Activated gamma-delta T cell treated with anti-CD3 and anti-CD28 coated beads, Interleukin-2, amount 50 U/mL, for 16 hours (primary cell): ENCODE data around the gene PDK2.
A peak's percentile ranks its signal among the peaks of the same experiment; 100 is the strongest.

ENCODE experiments used
- DNase-seq: peaks from one replicate; pipeline ENCODE4 v3.0.0-alpha.2; 2020; ENCODE audit warnings: low read depth

The PDK2 gene

DNA sequence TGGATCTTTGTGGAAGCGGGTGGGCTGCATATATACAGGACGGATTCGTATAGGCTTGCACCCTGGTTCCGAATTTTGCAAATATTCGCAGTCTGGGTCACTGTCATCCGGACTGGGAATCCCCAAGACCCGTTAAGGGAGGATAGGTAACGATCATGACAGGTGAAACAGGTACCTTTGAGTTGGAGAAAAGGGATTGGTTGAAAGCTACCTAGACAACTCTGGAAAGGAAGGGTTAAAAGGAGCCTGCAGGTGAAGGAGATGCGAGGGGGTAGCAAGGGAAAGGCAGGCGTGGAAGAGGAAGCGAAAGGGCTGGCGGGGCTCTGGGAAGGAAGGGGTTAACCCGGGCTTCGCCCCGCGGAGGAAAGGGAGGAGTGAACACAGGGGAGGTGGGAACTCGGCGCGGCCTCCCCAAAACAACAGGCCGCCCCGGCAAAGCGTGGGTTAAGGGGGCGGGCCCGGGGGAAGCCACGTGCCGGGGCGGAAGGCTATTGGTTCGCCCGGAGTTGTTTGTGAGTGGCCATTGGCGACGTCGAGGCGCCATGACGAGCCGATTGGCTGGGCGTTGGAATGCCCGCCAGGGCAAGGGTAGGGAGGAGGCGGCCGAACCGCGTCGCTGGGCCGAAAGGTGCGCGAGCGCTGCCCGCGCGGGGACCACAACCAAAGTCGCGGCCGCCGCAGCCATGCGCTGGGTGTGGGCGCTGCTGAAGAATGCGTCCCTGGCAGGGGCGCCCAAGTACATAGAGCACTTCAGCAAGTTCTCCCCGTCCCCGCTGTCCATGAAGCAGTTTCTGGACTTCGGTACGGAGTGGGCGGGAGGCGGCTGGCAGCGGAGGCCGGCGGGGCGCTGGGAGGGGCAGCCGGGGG, at the start of gene PDK2:
Gene PDK2, plus strand, starts transcription at position 599 of the 867 bp plus-strand sequence. Its CDS starts 85 bp downstream, at position 684.
- DNase-seq = peak; percentile 95

DNA sequence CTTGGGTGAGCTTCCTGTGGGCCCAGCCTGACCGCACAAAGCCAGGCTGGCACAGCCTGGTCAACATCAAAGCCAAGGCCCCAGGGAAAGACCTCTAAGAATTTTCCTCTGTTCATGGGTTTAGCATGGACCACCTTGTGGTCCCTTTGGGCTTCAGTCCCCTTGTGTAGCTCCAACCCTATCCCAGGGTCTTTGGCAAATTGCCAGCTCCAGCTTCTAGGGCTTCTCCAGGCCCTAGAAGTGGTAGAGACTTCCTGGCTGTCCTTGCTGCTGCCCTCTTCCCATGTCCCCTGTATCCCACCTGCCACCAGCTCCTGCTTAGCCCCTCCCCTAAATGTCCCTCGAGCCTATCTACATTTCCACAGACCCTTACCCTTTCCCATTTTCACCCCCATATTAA, 49.0 kb upstream of the PDK2 start:
- DNase-seq = no peak

DNA sequence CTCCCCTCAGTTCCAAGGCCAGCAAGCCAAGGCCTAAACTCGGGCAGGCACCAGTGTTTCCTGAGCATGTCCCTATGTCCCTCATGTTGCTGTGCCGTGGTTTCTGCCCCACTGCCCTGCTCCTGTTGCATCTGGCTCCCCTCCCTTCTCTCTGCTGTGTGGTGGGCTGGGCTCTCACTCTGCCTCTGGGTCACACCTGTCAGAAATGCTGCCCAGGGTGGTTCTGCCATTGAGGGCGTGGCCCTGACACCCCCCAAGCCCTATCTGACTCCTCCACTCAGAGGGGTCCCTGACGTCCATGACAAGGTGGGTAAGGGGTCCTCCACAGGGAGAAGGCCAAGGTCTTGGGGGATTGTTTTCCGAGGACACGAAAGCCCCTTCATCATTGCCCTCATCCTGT, 48.5 kb upstream of the PDK2 start:
- DNase-seq = no peak

DNA sequence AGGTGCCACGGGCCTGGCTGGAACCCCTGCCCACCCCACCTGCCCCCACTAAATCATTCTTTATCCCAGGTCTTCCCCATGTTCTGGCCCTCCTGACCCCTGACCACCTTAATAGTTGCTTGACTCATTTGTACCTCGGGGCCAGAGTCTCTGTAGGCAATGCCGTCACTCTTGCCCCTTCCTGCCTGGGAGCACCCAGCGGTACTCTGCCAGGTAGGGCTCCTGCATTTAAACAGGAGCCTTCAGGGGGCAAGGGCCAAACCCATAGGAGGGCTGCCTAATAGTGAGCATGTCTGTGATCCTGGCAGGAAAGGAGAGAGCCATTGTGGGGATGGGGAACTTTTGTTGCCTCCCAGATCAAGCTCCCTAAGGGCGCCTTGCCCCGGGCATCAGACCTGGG, 48.1 kb upstream of the PDK2 start:
- DNase-seq = no peak

DNA sequence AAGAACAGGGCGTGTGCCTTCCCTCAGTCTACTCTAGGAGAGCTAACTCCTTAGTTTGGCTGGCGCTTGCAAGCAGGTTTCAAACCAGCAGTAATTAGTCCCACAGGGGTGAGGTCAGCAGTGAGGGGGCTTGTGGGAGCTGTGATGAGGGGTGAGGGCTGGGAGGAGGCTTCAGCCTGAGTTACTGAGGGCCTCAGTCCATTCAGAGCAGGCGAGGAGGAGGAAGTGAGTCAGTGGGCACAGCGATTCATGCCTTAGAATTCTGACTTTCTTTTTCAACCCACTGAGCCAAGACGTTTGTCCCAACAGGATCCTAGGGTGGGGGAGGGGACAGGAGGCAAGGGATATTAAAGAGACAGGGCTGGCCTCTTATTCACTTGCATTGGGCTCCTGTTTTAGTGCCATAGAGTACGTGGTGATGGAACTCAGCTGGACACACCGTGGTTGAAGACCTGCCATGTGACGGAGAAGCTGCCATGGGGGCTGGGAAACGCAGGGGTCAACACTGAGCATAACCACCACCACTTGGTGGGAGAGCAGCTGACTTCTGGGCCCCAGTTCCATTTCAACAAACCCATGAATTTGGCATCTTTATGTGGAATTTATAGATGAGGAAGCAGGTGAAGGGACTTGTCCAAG, 47.5 kb upstream of the PDK2 start:
- no peak for DNase-seq

DNA sequence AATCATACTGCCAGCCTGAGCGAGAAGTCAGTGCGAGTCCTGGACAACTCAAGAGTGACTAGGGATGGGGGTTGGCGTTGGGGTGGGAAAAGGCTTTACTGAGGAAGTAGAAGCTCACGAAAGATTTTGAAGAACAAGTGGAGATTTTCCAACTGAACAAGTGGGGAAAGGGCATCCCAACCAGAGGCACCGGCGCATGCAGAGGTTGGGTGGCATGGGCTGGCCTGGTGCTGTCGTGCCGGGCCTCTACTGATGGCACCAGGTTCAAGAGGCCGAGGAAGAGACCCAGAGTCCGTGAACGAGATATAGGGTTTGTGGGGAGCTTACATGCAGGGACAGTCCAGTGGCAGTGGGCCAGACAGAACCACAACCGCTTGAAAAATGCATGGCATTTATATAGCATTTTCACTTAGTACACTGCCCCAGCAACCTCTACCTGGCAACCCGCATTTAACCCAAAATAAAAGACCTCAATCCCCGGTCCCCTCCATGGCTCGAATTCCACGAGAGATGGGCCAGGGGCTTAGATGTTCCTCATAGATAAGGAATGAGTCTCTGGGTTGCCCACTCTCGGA, 46.9 kb upstream of the PDK2 start:
- no peak for DNase-seq

DNA sequence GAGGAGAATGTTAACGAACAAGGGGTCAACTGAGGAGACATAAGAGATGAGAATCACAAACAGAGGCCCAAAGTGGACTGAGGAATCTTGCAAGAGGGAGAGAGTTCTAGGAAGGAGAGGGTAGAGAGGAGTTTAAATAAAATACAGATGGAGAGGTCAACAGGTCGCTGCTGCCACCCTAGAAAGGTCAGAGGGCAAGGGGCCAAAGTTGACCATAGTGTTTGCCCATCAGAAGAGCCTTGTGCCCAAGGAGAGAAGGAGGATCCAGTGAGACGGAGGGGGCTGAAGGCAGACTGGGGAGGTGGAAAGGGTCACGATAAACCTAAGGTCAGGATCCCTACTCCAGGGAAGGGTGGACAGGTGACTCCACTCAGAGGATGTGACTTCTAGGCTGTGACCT, 46.2 kb upstream of the PDK2 start:
- no peak for DNase-seq

DNA sequence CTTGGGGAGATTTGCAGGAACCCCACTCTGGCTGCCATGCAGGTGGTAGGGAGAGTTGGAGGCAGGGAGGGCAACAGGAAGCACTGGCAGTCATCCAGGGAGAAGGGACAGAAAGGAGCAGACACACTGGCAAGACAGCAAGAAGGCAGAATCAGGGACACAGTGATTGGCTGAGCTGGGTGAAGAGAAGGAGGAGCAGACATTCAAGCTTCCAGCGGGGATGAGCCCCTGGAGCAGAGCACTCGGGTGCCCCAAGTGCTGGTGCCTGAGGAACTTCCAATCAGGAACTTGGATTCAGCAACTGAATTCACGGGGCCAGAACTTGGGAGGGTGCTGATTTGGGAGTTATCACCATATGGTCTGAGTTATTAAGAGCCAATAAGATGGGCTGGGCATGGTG, 45.5 kb upstream of the PDK2 start:
- DNase-seq = no peak

DNA sequence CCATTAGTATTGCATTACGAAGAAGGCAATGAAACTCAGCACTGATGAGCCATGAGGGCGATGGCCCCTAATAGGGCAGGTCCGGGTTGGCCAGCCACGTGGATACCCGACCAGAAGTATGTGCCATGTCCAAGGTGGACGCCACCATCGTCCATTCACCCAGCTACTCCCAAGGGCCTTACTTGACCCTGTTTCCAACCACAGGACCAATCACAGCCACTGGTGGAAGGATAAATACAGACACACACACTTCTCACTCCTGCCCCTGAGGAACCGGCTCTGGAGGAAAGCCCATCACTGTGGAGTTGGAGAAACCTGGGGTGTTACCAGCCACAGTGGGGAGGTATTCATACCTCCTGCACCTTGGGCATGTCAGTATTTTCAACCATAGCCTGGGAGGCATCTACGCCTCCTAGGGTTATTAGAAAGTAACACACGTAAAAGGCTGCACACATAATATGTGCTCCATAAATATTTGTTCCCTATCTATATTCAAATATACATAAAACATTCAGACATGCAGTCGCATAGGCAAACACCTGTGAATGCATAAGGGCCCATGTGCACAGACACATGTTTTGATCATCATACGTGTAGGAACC, 44.6 kb upstream of the PDK2 start:
- DNase-seq = no peak

DNA sequence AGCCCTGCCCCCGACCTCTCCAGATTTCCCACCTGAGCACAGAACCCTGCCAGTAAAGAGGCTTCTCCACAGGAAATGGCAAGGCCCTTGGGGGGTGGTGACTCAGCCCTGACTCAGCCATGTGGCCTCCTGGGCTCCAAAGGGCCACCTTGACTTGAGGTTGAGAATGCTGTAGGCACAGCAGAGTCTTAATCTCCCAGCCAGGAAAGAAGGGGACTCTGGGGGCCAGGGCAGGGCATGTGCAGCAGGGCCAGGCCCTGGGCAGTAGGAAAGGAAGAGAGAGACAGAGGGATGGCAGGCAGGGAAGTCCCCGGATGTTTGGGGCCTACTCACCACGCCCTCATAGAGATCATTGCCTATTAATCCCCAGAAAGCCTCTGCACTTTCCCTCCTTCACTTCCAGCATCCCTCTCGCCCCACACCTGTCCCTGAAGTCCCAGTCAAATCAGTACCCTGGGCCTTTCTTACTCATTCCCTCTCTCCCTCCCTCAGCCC, 44.0 kb upstream of the PDK2 start:
- DNase-seq = no peak

DNA sequence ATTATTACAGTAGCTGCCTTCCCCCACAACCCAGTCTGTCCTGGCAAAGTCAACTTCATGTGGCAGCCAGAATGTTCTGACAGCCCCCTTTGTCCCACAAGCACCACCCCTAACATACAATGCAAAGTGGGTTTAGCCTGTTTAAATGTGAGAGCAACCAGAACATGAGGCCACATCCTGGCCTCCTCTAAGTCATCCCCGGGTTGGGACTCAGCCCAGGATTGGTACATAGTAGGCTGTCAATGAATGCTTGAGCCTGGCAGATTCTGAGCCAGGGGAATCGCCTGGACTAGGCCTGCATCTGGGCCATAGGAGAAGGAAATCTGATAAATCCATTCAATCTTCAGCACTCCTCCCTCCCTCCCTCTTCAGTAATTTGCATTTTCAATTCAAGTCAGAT, 43.5 kb upstream of the PDK2 start:
- DNase-seq = no peak

DNA sequence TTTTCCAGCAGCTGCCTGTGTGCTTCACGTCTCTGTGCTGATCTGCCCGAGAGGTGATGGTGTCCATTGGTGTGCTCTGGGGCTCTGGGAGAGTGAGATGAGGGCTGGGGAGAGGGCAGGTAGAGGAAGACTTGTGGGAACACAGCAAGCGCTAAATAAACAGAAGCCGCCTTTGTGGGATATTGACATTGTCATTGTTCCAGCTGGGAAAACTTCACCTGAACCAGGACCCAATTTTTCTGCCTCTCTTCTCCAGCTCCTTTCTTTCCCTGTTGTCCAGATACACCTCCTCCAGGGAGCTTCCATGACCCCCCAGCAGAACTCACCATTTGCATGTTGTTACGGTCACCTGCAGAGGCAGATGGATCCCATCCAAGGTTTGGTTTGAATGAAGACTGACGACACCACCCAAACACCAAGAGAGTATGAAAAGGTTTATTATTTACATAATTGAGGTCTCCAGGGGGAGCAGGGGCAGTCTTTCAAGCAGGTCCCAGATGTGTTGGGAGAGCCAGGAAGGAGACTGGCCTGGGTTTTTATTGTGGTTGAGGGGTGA, 42.8 kb upstream of the PDK2 start:
- no peak for DNase-seq

DNA sequence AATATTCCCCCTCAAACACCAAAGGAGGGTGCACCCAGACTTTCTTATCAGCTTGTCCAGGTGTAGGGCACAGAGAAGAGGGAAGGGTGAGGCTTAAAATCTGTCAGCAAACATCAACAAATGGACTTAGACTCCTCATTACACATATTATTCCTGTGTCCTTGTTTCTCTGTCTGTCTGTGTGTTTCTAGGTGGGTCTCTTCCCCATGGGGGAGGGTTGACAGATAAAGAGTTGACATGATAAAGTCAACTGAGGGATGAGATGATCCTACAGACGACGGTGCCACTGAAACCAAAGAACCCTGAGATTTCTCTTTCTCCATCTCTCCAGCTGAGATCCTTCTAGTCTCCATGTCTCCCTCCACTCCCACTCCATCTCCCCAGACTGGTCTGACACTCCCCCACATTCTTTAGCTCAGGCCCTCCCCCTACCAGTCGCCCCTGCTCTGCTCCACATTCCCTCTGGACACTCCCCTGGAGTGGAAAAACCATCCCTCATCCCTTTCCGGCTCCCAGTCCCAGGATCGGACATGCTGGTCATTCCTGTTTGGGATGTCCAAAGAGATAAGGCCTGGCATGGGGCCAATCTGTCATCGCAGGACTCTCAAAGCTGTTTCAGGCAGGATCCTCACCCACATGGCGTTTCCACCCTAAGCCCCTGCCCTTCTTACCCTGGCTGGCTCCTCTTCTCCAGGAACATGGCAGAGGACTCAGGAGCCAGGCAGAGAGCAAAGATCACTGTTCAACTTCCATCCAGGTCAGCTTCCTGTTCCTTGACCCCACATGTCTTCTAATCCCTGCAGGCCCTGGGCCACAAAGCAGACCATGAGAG, 42.1 kb upstream of the PDK2 start:
- DNase-seq = no peak

DNA sequence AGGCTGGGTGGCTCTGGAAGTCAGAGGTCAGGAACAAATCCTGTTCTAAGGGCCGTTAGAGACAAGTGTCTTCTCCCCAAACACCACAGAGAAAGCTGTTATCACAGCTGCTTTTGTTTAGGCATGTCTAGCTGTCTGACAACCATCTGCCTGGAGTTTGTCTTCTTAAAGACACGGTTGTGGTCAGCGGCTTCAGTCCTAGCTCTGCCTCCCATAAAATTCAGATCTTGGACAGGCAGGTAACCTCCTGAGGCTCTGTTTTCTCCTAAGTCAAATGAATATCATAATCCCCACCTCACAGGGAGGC, 41.5 kb upstream of the PDK2 start:
- no peak for DNase-seq

DNA sequence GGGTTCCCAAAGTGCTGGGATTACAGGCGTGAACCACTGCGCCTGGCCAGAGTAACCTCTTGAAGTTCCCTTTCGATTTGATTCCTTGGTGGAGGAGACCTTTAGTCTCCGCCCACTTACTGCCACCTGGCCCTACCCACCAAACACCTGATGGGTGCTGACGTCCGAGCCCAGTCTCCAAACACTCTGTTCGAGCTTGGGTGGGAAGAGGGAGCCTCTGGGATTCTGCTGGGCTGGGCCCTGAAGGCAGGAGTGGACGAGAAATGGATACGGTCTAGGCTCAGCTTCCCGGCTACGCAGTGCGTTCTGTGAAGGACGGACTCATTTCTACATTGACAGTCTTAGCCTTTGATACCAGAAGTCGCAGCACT, 40.1 kb upstream of the PDK2 start:
- DNase-seq = no peak

DNA sequence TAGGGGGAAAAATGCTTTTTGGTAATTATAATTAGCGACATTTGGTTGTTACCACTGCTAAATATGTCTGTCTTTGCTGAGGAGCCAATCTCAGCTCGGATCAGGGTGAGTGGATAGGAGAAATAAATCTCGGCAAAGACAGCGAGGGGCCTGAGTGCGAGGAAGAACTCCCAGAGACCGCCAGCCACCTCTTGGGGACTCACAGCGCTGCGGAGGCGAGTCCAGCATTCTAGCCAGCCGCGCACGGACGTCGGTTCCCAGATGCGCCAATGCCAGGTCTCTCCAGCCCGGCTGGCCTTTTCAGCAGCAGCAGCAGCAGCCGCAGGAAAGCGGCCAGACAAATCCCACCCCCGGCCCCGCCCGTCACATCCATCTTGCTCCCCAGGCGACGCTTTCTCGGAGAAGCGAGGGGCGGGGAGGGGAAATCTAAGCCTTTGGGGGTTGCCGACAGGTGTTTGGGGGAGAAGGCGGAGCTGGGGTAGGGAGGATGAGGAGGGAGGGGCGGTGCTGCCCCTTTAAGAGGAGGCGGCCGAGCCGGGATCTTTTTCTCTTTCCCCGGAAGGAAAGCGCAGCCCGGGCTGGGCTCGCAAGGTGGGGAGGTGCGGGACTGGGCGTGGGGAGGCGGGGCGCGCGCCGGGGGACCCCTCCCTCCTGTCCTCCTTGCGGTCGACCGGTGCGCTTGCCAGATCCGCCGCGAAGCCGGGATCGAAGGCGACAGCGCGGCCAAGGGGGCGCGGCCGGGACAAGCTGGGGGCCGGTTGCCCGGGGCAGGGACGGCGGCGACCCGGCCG, 39.5 kb upstream of the PDK2 start, which contains the start of gene ITGA3:
Gene ITGA3, plus strand, starts transcription at position 685 of the 791 bp plus-strand sequence. CDS start 330 bp downstream, outside the sequence.
- peak; percentile 28 for DNase-seq

DNA sequence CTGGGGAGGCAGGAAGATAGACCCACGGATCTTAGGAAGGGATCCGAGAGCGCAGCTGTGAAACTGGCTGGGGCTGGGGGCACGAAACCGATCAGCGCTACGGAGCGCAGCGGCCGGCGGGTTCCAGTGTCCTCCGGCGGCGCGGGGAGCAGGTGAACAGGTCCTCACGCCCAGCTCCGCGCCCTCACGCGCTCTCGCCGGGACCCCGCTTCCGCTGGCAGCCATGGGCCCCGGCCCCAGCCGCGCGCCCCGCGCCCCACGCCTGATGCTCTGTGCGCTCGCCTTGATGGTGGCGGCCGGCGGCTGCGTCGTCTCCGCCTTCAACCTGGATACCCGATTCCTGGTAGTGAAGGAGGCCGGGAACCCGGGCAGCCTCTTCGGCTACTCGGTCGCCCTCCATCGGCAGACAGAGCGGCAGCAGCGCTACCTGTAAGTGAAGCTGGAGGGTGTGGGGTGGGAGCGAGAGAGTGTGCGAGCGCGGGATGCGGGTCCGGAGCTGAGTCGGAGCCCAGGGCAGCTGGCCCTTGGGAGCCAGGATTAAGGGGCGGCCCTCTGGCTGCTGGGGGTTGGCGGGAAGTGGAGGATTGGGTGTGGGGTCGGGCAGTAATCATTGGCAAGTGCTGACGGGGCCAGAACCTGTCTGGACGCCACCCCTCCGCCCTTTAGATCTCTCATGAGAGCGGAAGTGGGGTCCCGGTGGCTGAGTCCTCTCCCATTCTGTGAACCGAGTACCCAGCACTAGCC, 38.8 kb upstream of the PDK2 start:
- DNase-seq = peak; percentile 20

DNA sequence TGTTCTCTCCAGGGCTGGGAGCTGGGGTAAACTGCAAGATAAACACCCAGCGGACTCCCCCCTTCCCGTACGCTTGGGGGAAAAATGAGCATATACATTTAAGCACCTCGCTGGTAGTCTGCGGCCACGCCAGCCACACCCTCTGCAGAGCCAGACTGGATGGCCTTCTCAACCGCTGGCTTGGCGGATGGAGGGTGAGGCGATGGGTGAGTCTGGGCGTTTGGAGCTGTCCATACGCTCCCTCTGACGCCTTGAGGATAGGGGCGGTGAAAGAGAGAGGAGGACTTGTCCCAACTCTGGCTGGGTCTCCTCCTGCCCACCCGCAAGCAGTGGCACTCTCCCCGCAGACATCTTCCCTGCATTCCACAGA, 38.2 kb upstream of the PDK2 start:
- no peak for DNase-seq

DNA sequence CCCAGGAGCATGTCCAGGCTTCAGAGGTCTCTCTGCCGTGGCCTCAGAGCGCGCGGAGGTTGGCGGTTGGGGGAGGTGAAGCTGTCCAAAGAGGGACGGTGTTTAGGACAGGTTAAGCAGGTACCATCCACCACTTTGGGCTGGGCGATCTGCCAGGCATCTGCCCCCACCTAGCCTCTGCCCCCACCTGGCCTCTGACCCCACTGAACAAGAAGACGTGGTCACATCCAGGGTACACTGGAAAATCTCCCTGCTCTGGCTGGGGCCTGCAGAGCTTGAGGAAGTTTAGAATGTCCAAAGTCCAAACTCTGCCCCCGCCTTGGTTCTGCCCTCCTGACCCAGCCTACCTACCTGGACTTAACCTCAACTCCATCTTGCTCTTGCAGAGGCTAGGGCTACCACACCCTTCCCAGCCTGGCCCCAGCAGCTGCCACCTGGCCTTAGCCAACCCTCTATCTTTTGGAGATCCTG, 37.6 kb upstream of the PDK2 start:
- DNase-seq = no peak
